Measurements from ENCODE around the gene DHODH. TPM values are rescaled to one million over a fixed set of nuclear protein-coding genes. Genes with fewer than 3 reads are reported as not detected.
"Not testable (repeated sequence)": the region's sequence is repeated elsewhere in the genome, so short reads cannot be mapped to it uniquely, and the experiment has no call there.

The DHODH gene
- polyA plus RNA-seq, 12 donors, result 6.9 to 16.8 (median 11.6) TPM; not detected in 1

DNA sequence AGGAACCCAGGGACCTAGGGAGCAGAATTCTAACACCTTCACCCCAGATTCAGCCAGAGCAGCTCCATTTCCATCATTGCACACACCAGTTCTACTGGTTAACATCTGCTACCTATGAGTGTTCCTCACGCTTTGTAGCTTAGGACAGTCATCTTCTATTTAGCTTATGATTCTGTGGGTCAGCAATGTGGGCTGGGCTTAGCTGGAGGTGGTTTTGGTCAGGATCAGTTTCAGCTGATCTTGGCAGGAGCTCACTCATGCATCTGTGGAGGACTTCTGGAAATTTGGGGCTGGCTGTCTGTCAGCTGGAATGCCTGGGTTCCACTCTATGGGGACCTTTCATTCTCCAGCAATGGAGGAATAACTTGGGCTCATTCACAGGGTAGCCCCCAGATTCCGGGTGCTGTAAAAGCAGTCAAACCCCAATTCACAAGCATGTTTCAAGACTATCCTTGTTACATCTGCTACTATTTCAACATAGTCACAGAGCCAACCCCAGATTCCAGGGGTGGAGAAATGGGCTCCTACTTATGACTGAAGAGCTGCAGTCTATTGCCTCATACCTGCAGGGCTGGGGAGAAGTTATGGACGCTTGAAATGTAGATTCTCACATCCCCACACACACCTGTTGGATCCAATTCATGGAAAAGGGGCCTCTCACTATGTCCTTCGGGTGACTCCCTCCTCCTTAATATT, 42.4 kb downstream of the DHODH start:
- DNase-seq, result no peak

DNA sequence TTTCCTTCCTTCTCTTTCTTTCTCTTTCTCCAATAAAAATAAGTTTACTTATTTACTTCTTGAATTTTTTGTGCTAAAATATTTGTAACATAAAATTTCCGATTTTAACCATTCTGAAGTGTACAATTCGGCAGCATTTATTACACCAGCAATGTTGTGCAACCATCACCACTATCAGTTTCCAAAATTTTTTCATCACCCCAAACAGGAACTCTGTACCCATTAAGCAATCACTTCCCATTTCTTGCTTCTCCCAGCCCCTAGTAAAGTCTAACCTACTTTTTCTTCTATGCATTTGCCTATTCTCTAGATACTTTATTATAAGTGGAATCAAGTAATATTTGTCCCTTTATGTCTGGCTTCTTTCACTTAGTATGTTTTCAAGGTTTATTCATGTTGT, 43.3 kb downstream of the DHODH start:
- DNase-seq, result no peak

DNA sequence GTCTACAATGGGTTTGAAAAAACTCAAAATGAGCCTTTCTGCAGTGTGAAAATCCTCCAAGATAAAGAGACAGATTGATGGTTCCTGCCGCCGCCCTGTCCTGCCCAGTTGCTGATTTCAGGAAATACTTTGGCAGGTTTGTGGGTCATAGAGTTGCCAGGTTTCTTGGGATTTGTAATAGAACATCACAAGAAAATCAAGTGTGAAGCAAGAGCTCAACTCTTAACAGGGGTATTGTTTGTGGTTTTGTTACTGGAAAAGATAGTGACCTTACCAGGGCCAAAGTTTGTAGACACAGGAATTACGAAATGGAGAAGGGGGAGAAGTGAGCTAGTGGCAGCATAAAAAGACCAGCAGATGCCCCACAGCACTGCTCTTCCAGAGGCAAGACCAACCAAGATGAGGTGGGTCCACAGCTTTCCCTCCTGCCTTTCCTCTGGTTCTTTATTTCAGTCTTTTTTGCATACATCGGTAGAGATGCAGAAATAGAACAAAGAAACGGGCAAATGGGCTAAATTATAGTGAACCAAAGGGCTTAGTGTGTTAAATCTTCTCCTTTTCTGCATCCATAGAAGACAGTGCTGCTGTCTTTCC, 45.8 kb downstream of the DHODH start, which contains the start of gene HP:
HP (plus strand) TSS at position 252 of the 594 bp plus-strand sequence; CDS start at position 400, 148 bp downstream.
- not testable (repeated sequence) for DNase-seq

DNA sequence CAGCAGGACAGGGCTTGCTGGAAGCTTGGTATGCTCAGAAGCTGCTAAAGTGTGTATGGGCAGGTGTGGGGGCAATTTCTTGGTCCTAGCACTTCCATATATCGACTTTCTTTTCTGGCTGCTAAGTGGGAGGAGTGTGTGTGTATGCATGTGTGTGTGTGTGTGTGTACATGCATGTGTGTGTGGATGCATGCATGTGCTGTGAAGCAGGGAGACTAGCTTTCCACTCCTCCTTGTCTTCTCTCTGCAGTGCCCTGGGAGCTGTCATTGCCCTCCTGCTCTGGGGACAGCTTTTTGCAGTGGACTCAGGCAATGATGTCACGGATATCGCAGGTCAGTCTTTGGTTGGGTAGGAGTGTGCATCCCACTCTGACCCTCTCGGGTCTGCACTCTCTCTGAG, 47.4 kb downstream of the DHODH start:
- DNase-seq, result no peak

DNA sequence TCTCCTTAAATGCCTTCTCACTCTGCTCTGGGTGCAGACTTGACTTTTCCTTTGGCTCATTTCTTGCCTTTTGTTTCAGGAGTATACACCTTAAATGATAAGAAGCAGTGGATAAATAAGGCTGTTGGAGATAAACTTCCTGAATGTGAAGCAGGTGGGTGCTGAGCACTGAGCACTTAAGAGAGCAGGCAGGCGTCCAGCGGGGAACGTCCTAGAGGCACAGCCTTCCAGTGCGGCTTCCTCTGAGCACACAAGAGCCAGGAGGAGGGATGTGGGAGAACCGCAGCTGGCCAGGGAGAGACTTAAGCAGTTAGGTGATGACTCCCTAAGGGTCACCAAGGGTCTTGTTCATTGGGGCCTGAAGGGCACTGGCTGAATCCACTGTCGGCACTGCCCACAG, 48.8 kb downstream of the DHODH start:
- DNase-seq, result not testable (repeated sequence)

DNA sequence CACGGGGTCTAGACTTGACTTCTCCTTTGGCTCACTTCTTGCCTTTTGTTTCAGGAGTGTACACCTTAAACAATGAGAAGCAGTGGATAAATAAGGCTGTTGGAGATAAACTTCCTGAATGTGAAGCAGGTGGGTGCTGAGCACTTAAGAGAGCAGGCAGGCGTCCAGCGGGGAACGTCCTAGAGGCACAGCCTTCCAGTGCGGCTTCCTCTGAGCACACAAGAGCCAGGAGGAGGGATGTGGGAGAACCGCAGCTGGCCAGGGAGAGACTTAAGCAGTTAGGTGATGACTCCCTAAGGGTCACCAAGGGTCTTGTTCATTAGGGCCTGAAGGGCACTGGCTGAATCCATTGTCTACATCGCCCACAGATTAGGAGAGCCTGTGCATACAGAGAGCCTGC, 50.5 kb downstream of the DHODH start:
- not testable (repeated sequence) for DNase-seq

DNA sequence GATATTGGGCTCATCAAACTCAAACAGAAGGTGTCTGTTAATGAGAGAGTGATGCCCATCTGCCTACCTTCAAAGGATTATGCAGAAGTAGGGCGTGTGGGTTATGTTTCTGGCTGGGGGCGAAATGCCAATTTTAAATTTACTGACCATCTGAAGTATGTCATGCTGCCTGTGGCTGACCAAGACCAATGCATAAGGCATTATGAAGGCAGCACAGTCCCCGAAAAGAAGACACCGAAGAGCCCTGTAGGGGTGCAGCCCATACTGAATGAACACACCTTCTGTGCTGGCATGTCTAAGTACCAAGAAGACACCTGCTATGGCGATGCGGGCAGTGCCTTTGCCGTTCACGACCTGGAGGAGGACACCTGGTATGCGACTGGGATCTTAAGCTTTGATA, 51.9 kb downstream of the DHODH start:
- DNase-seq, result no peak

DNA sequence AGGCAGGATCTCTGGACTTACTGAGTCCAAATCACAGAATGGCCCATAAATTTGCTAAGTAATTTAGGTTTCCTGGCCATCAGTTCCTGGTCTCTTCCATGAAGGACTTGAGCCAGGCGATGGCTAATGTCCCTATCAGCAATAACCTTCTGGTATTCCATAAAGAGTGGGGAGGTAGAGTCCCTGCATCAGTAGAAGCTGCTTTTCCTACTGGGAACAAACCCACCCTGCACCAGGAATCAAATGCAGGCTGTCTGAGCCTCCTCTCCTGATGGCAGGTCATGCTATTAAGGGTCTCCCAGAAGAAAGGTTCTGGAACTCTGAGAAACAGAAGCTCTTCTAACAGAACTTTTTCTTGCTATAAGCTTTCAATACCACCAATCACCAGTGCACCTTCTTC, 53.0 kb downstream of the DHODH start:
- DNase-seq, result no peak

DNA sequence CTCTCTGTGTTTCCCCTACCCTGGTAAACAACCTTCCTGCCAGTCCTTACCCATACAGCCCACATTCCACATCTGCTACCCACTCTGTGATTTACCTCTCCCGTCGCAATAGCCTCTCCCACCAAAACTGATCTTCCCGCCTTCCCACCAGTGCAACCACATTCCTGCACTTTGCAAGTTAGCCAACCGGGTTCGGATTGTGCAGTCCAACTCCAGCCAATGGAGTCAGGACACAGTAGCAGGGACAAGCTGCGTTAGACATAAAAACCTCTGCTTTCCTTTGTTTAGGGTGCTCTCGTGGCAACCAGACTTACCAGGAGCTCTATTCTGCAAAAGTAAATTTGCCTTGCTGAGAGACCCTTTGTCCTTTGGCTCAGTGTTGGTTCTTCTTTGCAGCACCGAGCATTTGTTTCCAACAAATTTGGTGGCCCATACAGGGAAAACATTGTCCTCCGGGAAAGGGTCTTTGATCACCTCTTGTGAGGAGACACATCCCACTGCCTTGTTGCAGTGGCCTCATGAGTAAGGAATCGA, 55.9 kb downstream of the DHODH start:
- DNase-seq, result no peak

DNA sequence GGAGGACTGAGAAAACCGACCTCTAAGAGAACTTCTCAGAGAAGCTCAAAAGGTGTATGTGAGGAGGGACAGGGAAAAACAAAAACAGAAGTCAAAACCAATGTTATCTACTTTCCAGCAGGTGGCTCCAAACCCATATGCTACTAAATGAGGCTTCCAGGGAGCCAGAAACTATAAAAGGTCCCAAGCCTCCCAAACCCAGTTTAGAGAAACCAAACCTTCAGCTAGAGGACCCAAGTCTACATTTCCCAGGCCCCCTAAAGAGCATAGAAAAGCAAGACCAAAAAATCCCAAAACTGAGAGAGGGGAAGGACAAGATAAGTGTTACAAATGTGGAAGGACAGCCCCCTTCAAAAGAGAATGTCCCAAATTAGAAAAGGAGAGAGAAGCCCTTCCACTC, 58.2 kb downstream of the DHODH start:
- peak; percentile 34 for DNase-seq

DNA sequence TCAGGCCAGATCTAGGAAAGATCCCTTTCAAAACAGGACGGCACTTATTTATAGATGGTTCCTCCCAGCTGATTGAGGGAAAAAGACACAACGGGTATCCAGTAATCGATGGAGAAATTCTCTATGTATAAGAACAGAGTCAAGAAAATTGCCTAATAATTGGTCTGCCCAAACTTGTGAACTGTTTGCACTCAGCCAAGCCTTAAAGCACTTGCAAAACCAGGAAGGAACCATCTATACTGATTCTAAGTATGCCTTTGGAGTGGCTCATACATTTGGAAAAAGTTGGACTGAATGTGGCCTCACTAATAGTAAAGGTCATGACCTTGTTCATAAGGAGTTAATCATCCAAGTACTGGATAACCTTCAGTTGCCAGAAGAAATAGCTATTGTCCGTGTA, 60.4 kb downstream of the DHODH start:
- no peak for DNase-seq

DNA sequence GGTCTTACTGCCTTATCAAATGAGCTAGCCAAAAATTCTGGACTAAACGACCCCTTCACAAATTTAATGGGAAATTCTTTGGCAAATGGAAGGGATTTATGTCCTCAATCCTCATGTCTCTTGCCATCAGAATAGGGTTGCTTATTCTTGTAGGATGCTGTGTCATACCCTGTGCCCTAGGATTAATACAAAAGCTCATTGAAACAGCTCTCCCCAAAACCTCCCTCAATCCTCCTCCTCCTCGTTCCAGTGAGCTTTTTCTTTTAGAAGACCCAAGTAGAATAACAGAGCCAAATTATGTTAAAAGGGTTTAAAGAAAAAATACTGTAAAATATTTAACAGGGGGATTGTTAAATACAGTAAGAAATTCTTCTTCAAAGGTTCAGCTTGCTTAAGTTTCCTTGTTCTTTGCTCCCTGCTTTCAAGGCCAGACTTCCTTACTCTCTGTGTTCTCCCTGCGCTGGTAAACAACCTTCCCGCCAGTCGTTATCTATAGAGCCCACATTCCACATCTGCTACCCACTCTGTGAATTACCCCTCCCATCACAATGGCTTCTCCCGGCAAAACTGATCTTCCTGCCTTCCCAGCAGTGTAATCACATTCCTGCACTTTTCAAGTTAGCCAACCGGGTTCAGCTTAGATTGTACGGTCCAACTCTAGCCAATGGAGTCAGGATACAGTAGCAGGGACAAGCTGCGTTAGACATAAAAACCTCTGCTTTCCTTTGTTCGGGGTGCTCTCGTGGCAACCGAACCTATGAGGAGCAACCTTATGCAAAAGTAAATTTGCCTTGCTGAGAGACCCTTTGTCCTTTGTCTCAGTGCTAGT, 64.2 kb downstream of the DHODH start:
- DNase-seq, result no peak

DNA sequence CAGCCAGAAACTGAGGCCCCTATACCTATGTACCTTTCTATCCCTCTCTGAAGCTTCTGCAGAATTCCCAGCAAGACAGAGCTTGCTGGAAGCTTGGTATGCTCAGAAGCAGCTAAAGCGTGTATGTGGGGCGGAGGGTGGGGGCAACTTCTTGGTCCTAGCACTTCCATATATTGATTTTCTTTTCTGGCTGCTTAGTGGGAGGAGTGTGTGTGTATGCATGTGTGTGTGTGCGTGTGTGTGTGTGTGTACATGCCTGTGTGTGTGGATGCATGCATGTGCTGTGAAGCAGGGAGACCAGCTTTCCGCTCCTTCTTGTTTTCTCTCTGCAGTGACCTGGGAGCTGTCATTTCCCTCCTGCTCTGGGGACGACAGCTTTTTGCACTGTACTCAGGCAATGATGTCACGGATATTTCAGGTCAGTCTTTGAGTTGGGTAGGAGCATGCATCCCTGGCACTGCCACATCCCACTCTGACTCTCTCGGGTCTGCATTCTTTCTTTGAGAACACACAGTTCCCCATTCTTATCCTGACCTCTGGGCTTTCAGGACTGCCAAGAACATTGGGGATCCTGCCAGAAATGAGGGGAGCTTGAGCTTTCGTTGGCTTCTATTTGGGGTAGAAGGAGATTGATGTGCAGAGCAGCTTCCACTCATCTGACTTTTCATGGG, 65.2 kb downstream of the DHODH start:
- no peak for DNase-seq

DNA sequence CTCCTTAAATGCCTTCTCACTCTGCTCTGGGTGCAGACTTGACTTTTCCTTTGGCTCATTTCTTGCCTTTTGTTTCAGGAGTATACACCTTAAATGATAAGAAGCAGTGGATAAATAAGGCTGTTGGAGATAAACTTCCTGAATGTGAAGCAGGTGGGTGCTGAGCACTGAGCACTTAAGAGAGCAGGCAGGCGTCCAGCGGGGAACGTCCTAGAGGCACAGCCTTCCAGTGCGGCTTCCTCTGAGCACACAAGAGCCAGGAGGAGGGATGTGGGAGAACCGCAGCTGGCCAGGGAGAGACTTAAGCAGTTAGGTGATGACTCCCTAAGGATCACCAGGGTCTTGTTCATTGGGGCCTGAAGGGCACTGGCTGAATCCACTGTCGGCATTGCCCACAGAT, 66.5 kb downstream of the DHODH start:
- not testable (repeated sequence) for DNase-seq

Other genes with a start within 250 kb of the DHODH start
- gene AP1G1, start 199.9 kb upstream of the DHODH start, polyA plus RNA-seq (ENCODE audit: insufficient read length in 12 of 12), result 10 to 100 TPM in 11 of 12 donors, not detected in 1; 38.1 to 92.7 (median 45.8) TPM
- gene ATXN1L, start 162.8 kb upstream of the DHODH start, polyA plus RNA-seq (ENCODE audit: insufficient read length in 12 of 12), result 10 to 100 TPM in 11 of 12 donors, not detected in 1; 16.8 to 23.2 (median 19.2) TPM
- gene ZNF821, start 124.6 kb upstream of the DHODH start, polyA plus RNA-seq (ENCODE audit: insufficient read length in 12 of 12), result 10 to 100 TPM in 6 of 12 donors, 1 to 10 TPM in 4, not detected in 2; 8.9 to 14.2 (median 10.3) TPM
- 100 to 1,000 TPM in 11 of 12 donors, not detected in 1; 118 to 236 (median 170) TPM for gene IST1, start 113.2 kb upstream of the DHODH start, polyA plus RNA-seq (ENCODE audit: insufficient read length in 12 of 12)
- gene PKD1L3, start 8.3 kb upstream of the DHODH start, polyA plus RNA-seq (ENCODE audit: insufficient read length in 12 of 12), result 1 to 10 TPM in 1 of 12 donors, under 1 TPM in 7, not detected in 4; 0.03 to 1.8 (median 0.07) TPM
- gene HP, start 45.8 kb downstream of the DHODH start, polyA plus RNA-seq (ENCODE audit: insufficient read length in 12 of 12), result 1 to 10 TPM in 2 of 12 donors, under 1 TPM in 8, not detected in 2; 0.12 to 2.7 (median 0.65) TPM
- gene HPR, start 54.5 kb downstream of the DHODH start, polyA plus RNA-seq (ENCODE audit: insufficient read length in 12 of 12), result under 1 TPM in 3 of 12 donors, not detected in 9; 0.18 to 0.84 (median 0.21) TPM
- 10 to 100 TPM in 11 of 12 donors, not detected in 1; 10.8 to 14.6 (median 12.9) TPM for gene TXNL4B, start 84.9 kb downstream of the DHODH start, polyA plus RNA-seq (ENCODE audit: insufficient read length in 12 of 12)
- gene DHX38, start 85.1 kb downstream of the DHODH start, polyA plus RNA-seq (ENCODE audit: insufficient read length in 12 of 12), result 10 to 100 TPM in 11 of 12 donors, not detected in 1; 39.9 to 86.2 (median 44.8) TPM
- 1 to 10 TPM in 7 of 12 donors, under 1 TPM in 3, not detected in 2; 0.58 to 5.0 (median 1.9) TPM for gene PMFBP1, start 163.4 kb downstream of the DHODH start, polyA plus RNA-seq (ENCODE audit: insufficient read length in 12 of 12)

Measured in muscle of arm (tissue), 12 donors.